ENCODE results near the gene KRT17. TPM values are rescaled to one million over a fixed set of nuclear protein-coding genes. Genes with fewer than 3 reads are reported as not detected.
"Not testable (repeated sequence)": the region's sequence is repeated elsewhere in the genome, so short reads cannot be mapped to it uniquely, and the experiment has no call there.

Gene KRT17
- total RNA-seq, 1 donor from 2014 or later: 216 TPM

DNA sequence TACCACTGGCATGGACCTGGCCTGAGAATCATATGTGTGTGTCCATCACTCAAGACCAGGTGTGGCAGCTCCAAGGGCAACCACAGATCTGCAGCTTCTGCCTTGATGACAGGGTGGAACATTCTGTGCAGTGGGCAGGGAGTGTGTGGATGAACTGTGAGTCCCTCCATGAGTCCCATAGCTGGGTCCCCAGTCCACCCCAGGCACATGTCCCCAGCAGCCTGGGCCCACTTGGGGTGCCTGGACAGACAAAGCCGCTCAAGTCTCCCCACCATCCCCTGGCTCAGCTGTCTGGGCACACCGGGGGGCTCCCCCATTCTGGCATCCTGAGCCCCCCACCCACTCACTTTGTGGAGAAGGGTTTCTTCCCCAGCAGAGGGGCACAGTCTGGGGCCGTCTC, 7.2 kb downstream of the KRT17 start:
- Histone ChIP-seq H3K36me3 (ENCODE audit: control insufficient read depth, insufficient read depth, low read length) (no peaks in the 10 kb centered on the region), H3K4me3 (ENCODE audit: low read depth, low read length) (no peak overlapping the region), H3K27me3 (ENCODE audit: control insufficient read depth, insufficient read depth, low read length) (peaks cover 3% of the 10 kb centered on the region)
- no peak for DNase-seq (ENCODE audit: low read depth)
- TF ChIP-seq, protein P1, sequence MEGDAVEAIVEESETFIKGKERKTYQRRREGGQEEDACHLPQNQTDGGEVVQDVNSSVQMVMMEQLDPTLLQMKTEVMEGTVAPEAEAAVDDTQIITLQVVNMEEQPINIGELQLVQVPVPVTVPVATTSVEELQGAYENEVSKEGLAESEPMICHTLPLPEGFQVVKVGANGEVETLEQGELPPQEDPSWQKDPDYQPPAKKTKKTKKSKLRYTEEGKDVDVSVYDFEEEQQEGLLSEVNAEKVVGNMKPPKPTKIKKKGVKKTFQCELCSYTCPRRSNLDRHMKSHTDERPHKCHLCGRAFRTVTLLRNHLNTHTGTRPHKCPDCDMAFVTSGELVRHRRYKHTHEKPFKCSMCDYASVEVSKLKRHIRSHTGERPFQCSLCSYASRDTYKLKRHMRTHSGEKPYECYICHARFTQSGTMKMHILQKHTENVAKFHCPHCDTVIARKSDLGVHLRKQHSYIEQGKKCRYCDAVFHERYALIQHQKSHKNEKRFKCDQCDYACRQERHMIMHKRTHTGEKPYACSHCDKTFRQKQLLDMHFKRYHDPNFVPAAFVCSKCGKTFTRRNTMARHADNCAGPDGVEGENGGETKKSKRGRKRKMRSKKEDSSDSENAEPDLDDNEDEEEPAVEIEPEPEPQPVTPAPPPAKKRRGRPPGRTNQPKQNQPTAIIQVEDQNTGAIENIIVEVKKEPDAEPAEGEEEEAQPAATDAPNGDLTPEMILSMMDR (IDR thresholded peaks at IDR 0.05; ENCODE audit: insufficient read depth, low read length, poor library complexity, severe bottlenecking): no peak

DNA sequence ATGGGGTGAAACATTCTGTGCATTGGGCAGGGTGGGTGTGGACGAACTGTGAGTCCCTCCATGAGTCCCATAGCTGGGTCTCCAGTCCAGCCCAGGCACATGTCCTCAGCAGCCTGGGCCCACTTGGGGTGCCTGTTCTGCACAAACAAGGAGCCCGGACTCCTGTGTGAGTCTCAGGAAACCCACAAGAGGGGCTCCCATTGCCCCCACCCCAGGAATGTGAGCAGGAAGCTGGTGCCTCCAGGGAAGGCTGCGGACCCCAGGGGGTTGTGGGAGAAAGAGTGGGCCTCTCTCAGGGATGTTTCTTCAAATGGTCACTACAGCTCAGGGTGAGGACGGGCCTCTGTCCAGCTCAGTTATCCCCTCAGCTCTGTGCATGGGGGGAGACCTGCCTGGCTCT, 7.9 kb downstream of the KRT17 start:
- H3K27me3 ChIP-seq (ENCODE audit: control insufficient read depth, insufficient read depth, low read length); H3K4me3 ChIP-seq (ENCODE audit: low read depth, low read length); DNase-seq (ENCODE audit: low read depth); H3K36me3 ChIP-seq (ENCODE audit: control insufficient read depth, insufficient read depth, low read length): not testable (repeated sequence)

DNA sequence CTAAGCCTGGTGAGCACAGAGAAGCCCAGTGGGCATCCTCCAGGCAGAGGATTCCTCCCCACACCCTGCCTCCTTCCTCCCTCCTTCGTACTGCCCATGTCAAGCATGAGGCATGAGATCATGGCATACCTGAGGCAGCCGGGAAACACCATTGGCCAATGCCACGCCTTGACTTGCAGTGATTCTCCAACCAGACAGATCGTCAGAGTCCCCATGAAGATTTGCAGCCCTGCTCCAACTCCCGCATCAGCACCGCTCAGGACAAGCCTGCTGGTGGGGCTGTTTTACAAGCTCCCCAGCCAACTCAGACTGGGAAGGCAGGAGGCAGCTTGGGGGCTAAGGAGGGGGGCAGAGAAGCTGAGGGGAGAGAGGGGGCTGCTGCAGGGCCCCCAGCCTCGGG, 8.9 kb downstream of the KRT17 start:
- TF ChIP-seq, protein P1 (IDR thresholded peaks at IDR 0.05; ENCODE audit: insufficient read depth, low read length, poor library complexity, severe bottlenecking): no peak
- Histone ChIP-seq H3K36me3 (ENCODE audit: control insufficient read depth, insufficient read depth, low read length) (no peaks in the 10 kb centered on the region), H3K4me3 (ENCODE audit: low read depth, low read length) (no peak overlapping the region), H3K27me3 (ENCODE audit: control insufficient read depth, insufficient read depth, low read length) (peaks cover 3% of the 10 kb centered on the region)
- DNase-seq (ENCODE audit: low read depth): no peak

DNA sequence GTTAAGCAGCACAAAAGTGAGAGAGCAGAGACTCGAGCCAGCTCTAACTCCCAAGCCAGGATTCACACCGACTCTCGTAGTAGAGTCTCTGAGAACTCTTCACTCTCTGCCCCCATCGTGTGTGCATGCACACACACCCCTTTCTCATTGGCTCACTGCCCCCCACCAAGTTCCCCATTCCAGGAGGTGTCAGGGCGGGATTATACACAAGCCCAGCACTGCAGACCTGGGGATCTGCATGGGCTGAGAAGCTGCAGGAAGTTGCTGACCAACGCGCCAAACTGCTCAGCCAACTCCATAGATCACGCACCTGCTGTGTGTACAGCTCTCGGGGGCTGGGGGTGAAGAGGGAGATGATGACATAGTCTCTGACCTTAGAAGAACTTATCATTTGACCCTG, 9.6 kb downstream of the KRT17 start:
- not testable (repeated sequence) for H3K27me3 ChIP-seq (ENCODE audit: control insufficient read depth, insufficient read depth, low read length); DNase-seq (ENCODE audit: low read depth); H3K36me3 ChIP-seq (ENCODE audit: control insufficient read depth, insufficient read depth, low read length); H3K4me3 ChIP-seq (ENCODE audit: low read depth, low read length)

DNA sequence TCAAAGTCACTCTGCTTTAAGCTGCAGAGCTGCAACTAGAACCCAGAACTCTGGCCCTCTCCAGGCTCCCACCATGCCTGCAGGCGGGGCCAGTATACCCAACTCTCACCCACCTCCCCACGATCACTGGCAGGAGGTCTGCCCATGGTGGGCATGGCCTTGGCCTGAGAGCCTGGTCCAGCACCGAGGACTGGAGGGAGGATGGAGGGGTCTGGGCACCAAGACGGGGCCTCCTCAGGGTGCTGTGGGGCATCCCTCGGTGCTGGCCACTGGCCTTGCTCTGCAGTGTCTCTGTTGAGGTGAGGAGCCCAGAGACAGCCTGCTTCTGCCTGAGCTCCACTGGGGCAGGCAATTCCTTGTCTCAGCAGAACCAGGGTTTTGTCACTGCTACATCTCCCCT, 10.3 kb downstream of the KRT17 start:
- TF ChIP-seq, protein P1 (IDR thresholded peaks at IDR 0.05; ENCODE audit: insufficient read depth, low read length, poor library complexity, severe bottlenecking): no peak
- H3K4me3 ChIP-seq (ENCODE audit: low read depth, low read length): no peak overlapping the region
- peaks cover 4% of the 10 kb centered on the region for H3K27me3 ChIP-seq (ENCODE audit: control insufficient read depth, insufficient read depth, low read length)
- no peaks in the 10 kb centered on the region for H3K36me3 ChIP-seq (ENCODE audit: control insufficient read depth, insufficient read depth, low read length)
- no peak for DNase-seq (ENCODE audit: low read depth)

DNA sequence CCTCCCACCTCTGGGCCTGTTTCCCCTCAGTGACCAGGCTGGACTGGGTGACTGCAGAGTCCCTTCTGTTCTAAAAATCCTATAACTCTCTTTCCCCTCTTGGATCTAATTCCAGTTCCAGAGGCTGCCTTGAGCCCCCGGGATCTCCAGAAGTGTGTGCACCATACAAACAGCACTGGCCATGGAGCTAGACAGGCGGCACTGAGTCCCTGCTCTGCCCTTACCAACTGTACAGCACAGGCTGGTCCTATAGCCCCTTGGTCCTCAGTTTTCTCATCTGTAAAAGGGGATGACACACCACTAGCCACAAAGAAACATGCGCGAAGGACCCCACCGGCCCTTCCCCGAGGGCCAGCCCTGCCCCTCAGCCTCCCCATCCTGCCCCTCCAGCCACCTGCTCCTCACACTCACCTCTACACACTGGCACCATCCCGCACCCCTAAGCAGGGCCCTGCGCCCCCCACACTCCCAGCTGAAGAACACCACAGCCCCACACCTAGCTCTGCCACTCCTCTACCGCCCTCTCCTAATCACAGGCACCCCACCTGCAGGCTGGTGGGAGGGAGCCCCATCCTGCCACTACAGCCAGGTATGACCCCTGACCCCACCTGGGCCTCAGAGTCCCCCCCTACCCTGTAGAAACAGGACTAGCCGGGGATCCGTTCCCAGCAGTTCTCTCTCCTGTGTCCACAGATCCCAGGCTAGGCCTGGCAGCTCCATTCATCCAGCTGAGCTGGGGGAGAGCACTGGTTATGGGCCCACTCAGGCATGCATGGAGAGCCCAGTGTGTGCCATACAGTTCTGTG, 10.9 kb downstream of the KRT17 start:
- DNase-seq (ENCODE audit: low read depth): no peak
- peaks cover 4% of the 10 kb centered on the region for H3K27me3 ChIP-seq (ENCODE audit: control insufficient read depth, insufficient read depth, low read length)
- H3K36me3 ChIP-seq (ENCODE audit: control insufficient read depth, insufficient read depth, low read length): no peaks in the 10 kb centered on the region
- TF ChIP-seq, protein P1 (IDR thresholded peaks at IDR 0.05; ENCODE audit: insufficient read depth, low read length, poor library complexity, severe bottlenecking): no peak
- no peak overlapping the region for H3K4me3 ChIP-seq (ENCODE audit: low read depth, low read length)

DNA sequence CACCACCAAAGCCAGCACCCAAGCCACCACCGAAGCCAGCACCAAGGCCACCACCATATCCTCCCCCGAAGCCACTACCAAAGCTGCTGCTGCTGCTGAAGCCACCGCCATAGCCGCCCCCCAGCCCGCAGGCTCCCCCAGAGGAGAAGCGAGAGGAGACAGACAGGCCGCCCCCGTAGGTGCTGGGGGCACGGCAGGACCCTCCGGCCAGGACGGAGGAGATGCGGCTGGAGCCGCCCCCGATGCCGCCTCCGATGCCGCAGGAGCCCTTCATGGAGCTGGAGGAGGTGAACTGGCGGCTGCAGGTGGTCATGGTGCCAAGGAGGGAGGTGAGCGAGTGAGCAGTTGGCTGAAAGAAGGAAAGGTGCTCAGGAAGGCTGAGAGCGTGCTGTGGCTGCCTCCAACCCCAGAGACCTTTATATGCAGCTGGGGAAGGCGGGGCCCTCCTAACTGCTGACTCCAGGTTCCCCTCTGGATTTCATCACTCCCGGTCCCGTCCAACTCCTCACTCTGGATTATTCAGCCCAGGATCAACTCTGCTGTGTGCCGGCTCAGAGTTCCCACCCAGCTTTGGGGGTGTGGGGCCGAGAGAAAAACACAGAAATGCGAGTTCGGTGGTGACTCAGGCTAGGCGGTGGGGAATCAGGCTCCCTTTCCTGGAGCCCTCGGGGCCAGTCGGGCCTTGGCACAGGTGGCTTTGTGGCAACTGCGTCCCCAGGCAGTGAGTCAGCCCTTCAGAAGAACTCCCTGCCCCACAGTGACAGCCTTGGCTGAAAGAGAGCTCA, 11.8 kb downstream of the KRT17 start, which contains the start of gene KRT16:
Gene KRT16 (minus strand): TSS at position 392 of the 785 bp plus-strand sequence. CDS start 79 bp downstream, at position 313.
- not testable (repeated sequence) for DNase-seq (ENCODE audit: low read depth); H3K36me3 ChIP-seq (ENCODE audit: control insufficient read depth, insufficient read depth, low read length); H3K4me3 ChIP-seq (ENCODE audit: low read depth, low read length); H3K27me3 ChIP-seq (ENCODE audit: control insufficient read depth, insufficient read depth, low read length)
